IPS-18c (cell line): ENCODE results near the gene PCBP2.

Experiments used
- H3K4me3 ChIP-seq: 2 replicates; pipeline ENCODE4 v1.7.0; 2013; ENCODE audit warnings: low read depth, mild to moderate bottlenecking, low read length, moderate library complexity; ENCODE audit not compliant: insufficient read depth
- H3K9me3 ChIP-seq: one replicate; pipeline ENCODE4 v1.6.1; 2013; ENCODE audit warnings: mild to moderate bottlenecking, low read length, moderate library complexity; ENCODE audit not compliant: control insufficient read depth, insufficient read depth

Gene PCBP2

GRCh38 chr12:53482626-53483168, 30.8 kb downstream of the PCBP2 start:
- no peaks in the 10 kb centered on the region for H3K9me3 ChIP-seq
- no peak overlapping the region for H3K4me3 ChIP-seq

GRCh38 chr12:53483225-53483978, 31.5 kb downstream of the PCBP2 start:
- Histone ChIP-seq H3K9me3 (no peaks in the 10 kb centered on the region), H3K4me3 (no peak overlapping the region)

- H3K4me3 ChIP-seq = no peak overlapping the region
- H3K9me3 ChIP-seq = no peaks in the 10 kb centered on the region
Observed at GRCh38 chr12:53483979-53484377, 32.1 kb downstream of the PCBP2 start.

GRCh38 chr12:53484686-53485575, 33.0 kb downstream of the PCBP2 start:
- Histone ChIP-seq H3K4me3 (no peak overlapping the region), H3K9me3 (no peaks in the 10 kb centered on the region)

GRCh38 chr12:53485955-53486735, 34.2 kb downstream of the PCBP2 start:
- Histone ChIP-seq H3K4me3 (no peak overlapping the region), H3K9me3 (no peaks in the 10 kb centered on the region)

- Histone ChIP-seq H3K9me3 (no peaks in the 10 kb centered on the region), H3K4me3 (no peak overlapping the region)
Observed at GRCh38 chr12:53486736-53487487, 35.0 kb downstream of the PCBP2 start.

- H3K4me3 ChIP-seq = no peak overlapping the region
- no peaks in the 10 kb centered on the region for H3K9me3 ChIP-seq
Observed at GRCh38 chr12:53489242-53489864, 37.5 kb downstream of the PCBP2 start.

GRCh38 chr12:53492188-53492587, 40.3 kb downstream of the PCBP2 start:
- H3K9me3 ChIP-seq = no peaks in the 10 kb centered on the region
- peak overlapping the region; percentile 40 for H3K4me3 ChIP-seq

- H3K9me3 ChIP-seq = no peaks in the 10 kb centered on the region
- peak overlapping the region; percentile 68 for H3K4me3 ChIP-seq
Observed at GRCh38 chr12:53492830-53493609, 41.1 kb downstream of the PCBP2 start.

- H3K4me3 ChIP-seq = peak overlapping the region; percentile 68
- H3K9me3 ChIP-seq = no peaks in the 10 kb centered on the region
Observed at GRCh38 chr12:53493610-53494391, 41.9 kb downstream of the PCBP2 start.

GRCh38 chr12:53495903-53496751, 44.2 kb downstream of the PCBP2 start:
- no peak overlapping the region for H3K4me3 ChIP-seq
- H3K9me3 ChIP-seq = no peaks in the 10 kb centered on the region

GRCh38 chr12:53496752-53497032, 44.8 kb downstream of the PCBP2 start:
- no peaks in the 10 kb centered on the region for H3K9me3 ChIP-seq
- H3K4me3 ChIP-seq = no peak overlapping the region

GRCh38 chr12:53497461-53497860, 45.6 kb downstream of the PCBP2 start:
- no peak overlapping the region for H3K4me3 ChIP-seq
- H3K9me3 ChIP-seq = no peaks in the 10 kb centered on the region

GRCh38 chr12:53498235-53498630, 46.3 kb downstream of the PCBP2 start:
- no peaks in the 10 kb centered on the region for H3K9me3 ChIP-seq
- peak overlapping the region; percentile 74 for H3K4me3 ChIP-seq
